Measurements from ENCODE around the gene TAF4. TPM values are rescaled to one million over a fixed set of nuclear protein-coding genes. Genes with fewer than 3 reads are reported as not detected.

TAF4 gene
- total RNA-seq, 3 donors from 2014 or later: 11.1 to 13.0 (median 12.7) TPM

DNA sequence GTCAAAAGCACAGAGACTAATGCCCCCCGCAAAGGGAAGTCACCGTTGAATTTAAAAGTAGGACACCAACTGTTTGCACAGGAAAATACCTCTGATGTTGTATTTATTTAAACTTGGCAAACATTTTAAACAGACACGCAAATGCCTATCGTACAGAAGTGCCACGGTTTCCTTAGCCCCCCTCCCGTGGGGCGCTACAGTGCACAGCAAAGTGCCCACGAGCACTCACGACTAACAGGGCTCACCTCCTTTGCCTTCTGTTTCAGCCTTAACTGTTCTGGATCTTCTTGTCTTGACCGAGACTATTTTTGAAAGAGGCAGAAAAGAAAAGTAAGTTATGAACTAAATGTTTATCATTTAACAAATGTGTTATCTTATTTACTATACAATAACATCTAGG is 67.8 kb downstream of the TAF4 start:
- Histone ChIP-seq H3K9me3 (peaks cover 0 to 3% of the 10 kb centered on the region in 2 donors), H3K36me3 (no peaks in the 10 kb centered on the region), H3K4me1 (no peaks in the 10 kb centered on the region), H3K4me3 (no peak overlapping the region), H3K27me3 (no peaks in the 10 kb centered on the region), H3K27ac (no peak overlapping the region)
- no peak for DNase-seq (ENCODE audit: low spot score in 2 of 2)
- intact Hi-C loops (cut with DNase I; ENCODE audit: low total_unique reads): no loop called here
- TF ChIP-seq, protein P1, sequence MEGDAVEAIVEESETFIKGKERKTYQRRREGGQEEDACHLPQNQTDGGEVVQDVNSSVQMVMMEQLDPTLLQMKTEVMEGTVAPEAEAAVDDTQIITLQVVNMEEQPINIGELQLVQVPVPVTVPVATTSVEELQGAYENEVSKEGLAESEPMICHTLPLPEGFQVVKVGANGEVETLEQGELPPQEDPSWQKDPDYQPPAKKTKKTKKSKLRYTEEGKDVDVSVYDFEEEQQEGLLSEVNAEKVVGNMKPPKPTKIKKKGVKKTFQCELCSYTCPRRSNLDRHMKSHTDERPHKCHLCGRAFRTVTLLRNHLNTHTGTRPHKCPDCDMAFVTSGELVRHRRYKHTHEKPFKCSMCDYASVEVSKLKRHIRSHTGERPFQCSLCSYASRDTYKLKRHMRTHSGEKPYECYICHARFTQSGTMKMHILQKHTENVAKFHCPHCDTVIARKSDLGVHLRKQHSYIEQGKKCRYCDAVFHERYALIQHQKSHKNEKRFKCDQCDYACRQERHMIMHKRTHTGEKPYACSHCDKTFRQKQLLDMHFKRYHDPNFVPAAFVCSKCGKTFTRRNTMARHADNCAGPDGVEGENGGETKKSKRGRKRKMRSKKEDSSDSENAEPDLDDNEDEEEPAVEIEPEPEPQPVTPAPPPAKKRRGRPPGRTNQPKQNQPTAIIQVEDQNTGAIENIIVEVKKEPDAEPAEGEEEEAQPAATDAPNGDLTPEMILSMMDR (IDR thresholded peaks at IDR 0.05): no peak
- TF ChIP-seq POLR2A (IDR thresholded peaks at IDR 0.05) (no peak), POLR2AphosphoS5 (IDR thresholded peaks at IDR 0.05) (no peak)

DNA sequence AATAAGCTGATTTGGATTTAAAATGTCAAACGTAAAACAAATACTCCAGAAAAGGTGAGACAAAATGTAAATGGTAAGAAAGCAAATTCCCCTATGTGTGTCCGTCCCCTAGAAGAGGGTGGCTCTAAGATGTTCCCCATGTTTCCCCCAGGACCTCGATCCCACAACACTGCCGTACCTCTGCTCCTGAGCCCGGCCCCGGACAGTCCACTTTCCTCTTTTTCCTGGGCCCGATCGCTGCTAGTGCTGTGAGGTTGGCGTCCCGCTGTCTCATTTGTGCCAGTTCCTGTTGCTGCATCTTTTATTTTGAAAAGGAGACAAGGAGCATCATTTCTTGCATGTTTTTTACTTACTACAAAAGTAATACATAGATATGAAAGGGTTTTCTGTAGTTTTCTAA is 68.3 kb downstream of the TAF4 start:
- TF ChIP-seq POLR2AphosphoS5 (IDR thresholded peaks at IDR 0.05) (no peak), POLR2A (IDR thresholded peaks at IDR 0.05) (no peak)
- TF ChIP-seq, protein P1 (IDR thresholded peaks at IDR 0.05): no peak
- no peak overlapping the region for H3K27ac ChIP-seq
- no peak for DNase-seq (ENCODE audit: low spot score in 2 of 2)
- intact Hi-C loops (cut with DNase I; ENCODE audit: low total_unique reads): no loop called here
- H3K4me3 ChIP-seq: no peak overlapping the region
- H3K27me3 ChIP-seq: no peaks in the 10 kb centered on the region
- H3K9me3 ChIP-seq: peaks cover 0 to 8% of the 10 kb centered on the region in 2 donors
- H3K36me3 ChIP-seq: no peaks in the 10 kb centered on the region
- no peaks in the 10 kb centered on the region for H3K4me1 ChIP-seq

DNA sequence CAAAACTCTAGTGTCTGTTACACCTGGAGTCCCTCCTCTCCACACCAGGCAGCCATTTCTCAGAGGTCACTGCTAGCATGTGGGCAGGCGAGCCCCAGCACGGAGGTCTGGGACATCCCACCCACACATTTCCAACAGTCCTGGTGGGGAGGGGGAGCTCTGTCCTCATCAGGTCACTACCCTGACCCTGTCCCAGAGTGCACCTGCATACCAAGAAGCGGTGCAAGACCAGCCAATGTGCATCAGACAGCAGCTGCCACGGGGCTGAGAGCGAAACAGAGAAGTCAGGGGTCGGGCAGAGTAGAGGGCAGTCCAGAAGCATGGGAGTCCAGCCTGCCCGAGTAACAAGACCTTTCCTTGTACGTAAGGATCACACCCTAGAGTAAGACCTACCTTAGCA is 71.1 kb downstream of the TAF4 start:
- peaks cover 20 to 26% of the 10 kb centered on the region in 2 donors for H3K9me3 ChIP-seq
- DNase-seq (ENCODE audit: low spot score in 2 of 2): no peak
- no peak overlapping the region for H3K27ac ChIP-seq
- H3K4me1 ChIP-seq: no peaks in the 10 kb centered on the region
- TF ChIP-seq, protein P1 (IDR thresholded peaks at IDR 0.05): no peak
- TF ChIP-seq POLR2AphosphoS5 (IDR thresholded peaks at IDR 0.05) (no peak), POLR2A (IDR thresholded peaks at IDR 0.05) (no peak)
- no peaks in the 10 kb centered on the region for H3K36me3 ChIP-seq
- H3K27me3 ChIP-seq: no peaks in the 10 kb centered on the region
- no peak overlapping the region for H3K4me3 ChIP-seq
- intact Hi-C loops (cut with DNase I; ENCODE audit: low total_unique reads): no loop called here

DNA sequence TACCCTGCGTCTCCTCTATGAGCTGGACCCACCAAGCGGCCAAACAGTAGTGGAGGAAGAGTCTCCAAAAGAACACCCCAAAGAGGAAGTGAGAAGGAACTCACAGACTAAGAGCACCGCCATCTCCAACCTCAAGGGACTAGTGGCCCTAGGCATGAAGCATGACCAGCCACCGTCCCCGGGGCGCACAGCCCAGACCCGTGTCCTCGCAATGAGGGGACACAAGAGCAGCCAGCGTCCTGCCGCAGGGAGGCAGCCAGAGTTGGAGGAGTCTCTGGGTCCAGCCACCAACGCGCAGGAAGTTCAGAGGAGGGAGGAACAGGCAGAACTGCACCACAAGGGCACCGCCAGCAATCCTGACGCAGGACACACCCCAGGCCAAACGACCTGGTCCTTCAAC is 72.6 kb downstream of the TAF4 start:
- H3K9me3 ChIP-seq: peaks cover 20 to 26% of the 10 kb centered on the region in 2 donors
- DNase-seq (ENCODE audit: low spot score in 2 of 2): no peak
- no peaks in the 10 kb centered on the region for H3K36me3 ChIP-seq
- intact Hi-C loops (cut with DNase I; ENCODE audit: low total_unique reads): no loop called here
- no peaks in the 10 kb centered on the region for H3K27me3 ChIP-seq
- H3K4me3 ChIP-seq: no peak overlapping the region
- H3K4me1 ChIP-seq: no peaks in the 10 kb centered on the region
- H3K27ac ChIP-seq: no peak overlapping the region
- TF ChIP-seq POLR2A (IDR thresholded peaks at IDR 0.05): no peak
- no peak for TF ChIP-seq POLR2AphosphoS5 (IDR thresholded peaks at IDR 0.05)
- TF ChIP-seq, protein P1 (IDR thresholded peaks at IDR 0.05): no peak

DNA sequence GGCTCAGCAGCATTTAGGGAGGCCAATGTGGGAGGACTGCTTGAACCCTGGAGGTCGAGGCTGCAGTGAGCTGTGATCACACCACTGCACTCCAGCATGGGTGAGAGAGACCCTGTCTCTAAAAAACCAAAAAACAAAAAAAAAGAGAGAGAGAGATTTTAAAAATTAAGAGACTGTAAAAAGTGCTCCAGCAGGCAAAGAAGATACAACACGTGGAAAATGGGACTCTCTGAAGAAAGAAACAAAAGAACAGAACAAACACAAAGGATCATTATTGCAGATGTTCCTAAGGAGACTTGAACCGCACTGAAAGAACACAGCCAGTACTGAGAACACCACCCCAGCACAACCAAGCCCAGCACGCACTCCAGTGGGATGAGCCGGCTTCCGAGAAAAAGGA is 74.2 kb downstream of the TAF4 start:
- intact Hi-C loops (cut with DNase I; ENCODE audit: low total_unique reads): no loop called here
- no peak overlapping the region for H3K4me3 ChIP-seq
- no peak for DNase-seq (ENCODE audit: low spot score in 2 of 2)
- no peaks in the 10 kb centered on the region for H3K27me3 ChIP-seq
- H3K9me3 ChIP-seq: peaks cover 20 to 26% of the 10 kb centered on the region in 2 donors
- H3K4me1 ChIP-seq: no peaks in the 10 kb centered on the region
- TF ChIP-seq POLR2AphosphoS5 (IDR thresholded peaks at IDR 0.05): no peak
- no peak for TF ChIP-seq POLR2A (IDR thresholded peaks at IDR 0.05)
- TF ChIP-seq, protein P1 (IDR thresholded peaks at IDR 0.05): no peak
- H3K27ac ChIP-seq: no peak overlapping the region
- H3K36me3 ChIP-seq: no peaks in the 10 kb centered on the region
